Measurements from ENCODE around the gene MICAL1.

GRCh38 chr6:109454496-109455436, 806 bp downstream of the MICAL1 start:
- no peak for TF ChIP-seq CTCF (conservative IDR thresholded peaks at IDR 0.05)
- TF ChIP-seq EZH2 (IDR thresholded peaks at IDR 0.05; ENCODE audit: low read depth) = no peak

All from PC-9 (cell line).